Muscle of leg (tissue), 11 donors: ENCODE measurements around the gene LDLRAD4. TPM values are rescaled to one million over a fixed set of nuclear protein-coding genes. Genes with fewer than 3 reads are reported as not detected.
A peak's percentile ranks its signal among the peaks of the same experiment; 100 is the strongest.
"Not testable (repeated sequence)": the region's sequence is repeated elsewhere in the genome, so short reads cannot be mapped to it uniquely, and the experiment has no call there.

ENCODE experiments used
- DNase-seq: peaks from one replicate; pipeline ENCODE4 v3.0.0; 2013
- H3K27ac ChIP-seq: one replicate; pipeline ENCODE4 v1.5.1; 2013; ENCODE audit warnings: mild to moderate bottlenecking, low read length, control low read depth
- H3K27me3 ChIP-seq: one replicate; pipeline ENCODE4 v1.6.1; 2013; ENCODE audit warnings: low read length; ENCODE audit not compliant: control insufficient read depth, insufficient read depth
- H3K36me3 ChIP-seq: one replicate; pipeline ENCODE4 v1.6.1; 2013; ENCODE audit warnings: low read length; ENCODE audit not compliant: control insufficient read depth, insufficient read depth
- H3K4me1 ChIP-seq: one replicate; pipeline ENCODE4 v1.6.1; 2013; ENCODE audit warnings: low read length; ENCODE audit not compliant: control insufficient read depth, insufficient read depth
- H3K4me3 ChIP-seq: one replicate; pipeline ENCODE4 v1.5.1; 2013; ENCODE audit warnings: low read length, control low read depth
- H3K9me3 ChIP-seq: replicated peaks from 2 replicates; pipeline ENCODE4 v1.6.1; 2013; ENCODE audit warnings: low read depth, low read length; ENCODE audit not compliant: control insufficient read depth
- WGBS: methylation state at CpG from one replicate; pipeline ENCODE4 v1.1.5; 2013; ENCODE audit warnings: missing lambda C conversion rate; ENCODE audit not compliant: insufficient coverage; 5-methylcytosine and 5-hydroxymethylcytosine counted together
- polyA plus RNA-seq, 8 donors: library from polyadenylated mRNA; unstranded; fragments of 120-200 nt; gene quantifications; one replicate each; pipeline versions ENCODE4 v1.2.1 to v1.2.3, GENCODE V29; 2013; ENCODE audit warnings: inconsistent platforms in 1 of 8, low replicate concordance in 1 of 8; ENCODE audit not compliant: insufficient read length in 8 of 8, insufficient read depth in 1 of 8
- total RNA-seq: library from RNA; stranded (reverse); fragments of 120-200 nt; gene quantifications from one replicate; pipeline ENCODE4 v1.2.4, GENCODE V29; 2013

LDLRAD4 gene
- total and polyA plus RNA-seq, 9 donors, result 9.0 to 20.8 (median 14.4) TPM

DNA sequence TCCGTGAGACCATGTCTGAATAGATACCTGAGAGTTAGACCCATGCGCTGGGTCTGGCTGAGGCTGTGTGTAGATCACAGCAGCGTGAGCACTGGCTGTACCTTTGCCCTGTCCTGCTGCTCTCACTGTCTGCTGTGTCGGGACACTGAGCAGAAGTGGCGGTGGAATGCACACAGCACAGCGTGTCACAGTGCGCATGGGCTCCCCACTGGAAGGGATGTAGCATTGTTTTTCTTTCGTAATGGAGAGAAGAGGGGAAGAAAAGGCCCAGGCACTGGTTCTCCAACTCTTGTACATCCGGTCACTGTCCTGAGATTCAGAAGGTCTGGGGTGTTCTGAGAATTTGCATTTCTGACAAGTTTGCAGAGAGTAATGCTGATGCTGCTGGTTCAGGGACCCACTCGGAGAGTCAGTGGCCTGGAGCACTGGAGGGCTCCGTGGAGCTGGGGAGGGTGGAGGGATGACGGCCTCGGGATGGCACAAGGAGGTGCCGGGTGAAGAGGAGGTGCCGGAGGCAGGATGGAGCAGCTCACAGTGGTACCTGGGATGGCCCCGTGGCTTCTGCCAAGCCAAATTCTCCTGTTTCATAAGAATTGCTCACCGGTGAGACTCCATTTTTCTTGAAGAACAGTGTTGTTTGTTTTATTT, 252.8 kb downstream of the LDLRAD4 start:
- DNase-seq, result peak; percentile 41
- H3K27ac ChIP-seq, result peak overlapping the region; percentile 37
- H3K4me1 ChIP-seq, result peaks cover 10% of the 10 kb centered on the region
- no peaks in the 10 kb centered on the region for H3K9me3 ChIP-seq
- no peaks in the 10 kb centered on the region for H3K36me3 ChIP-seq
- no peak overlapping the region for H3K4me3 ChIP-seq
- WGBS, result 72% methylated on average over 16 of the region's 17 CpGs
- H3K27me3 ChIP-seq, result no peaks in the 10 kb centered on the region

DNA sequence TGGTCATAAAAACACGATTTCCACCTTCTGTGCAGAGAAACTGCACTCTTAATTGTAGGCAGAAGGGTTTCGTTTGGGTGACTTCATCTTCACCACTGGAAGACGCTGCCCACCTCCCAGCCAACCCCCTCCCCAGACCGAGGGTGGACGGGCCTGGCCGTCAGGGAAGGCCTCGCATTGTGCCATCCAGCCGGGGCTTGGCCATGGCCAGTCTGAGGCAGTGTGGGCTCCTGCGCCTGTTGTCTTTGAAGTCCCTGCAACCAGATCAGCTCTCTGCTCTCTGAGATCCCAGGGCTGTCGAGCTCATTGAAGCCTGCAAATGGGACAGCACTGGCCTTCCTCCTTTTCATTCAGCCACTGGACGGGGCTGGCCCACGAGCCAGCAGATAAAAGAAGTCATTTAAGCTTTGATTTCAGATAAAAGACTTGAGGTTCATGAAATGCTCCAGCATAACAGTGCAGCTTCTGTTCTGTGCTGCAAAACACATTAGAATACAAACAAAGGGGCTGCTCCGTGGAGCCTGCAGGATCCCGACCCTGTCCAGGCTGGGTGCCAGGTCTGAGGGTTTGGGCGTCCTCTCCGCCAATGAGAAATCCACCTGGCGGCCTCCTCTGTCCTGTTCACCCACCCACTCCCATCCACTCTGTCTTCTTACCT, 253.5 kb downstream of the LDLRAD4 start:
- WGBS, result 41% methylated on average over 10 of the region's 17 CpGs
- DNase-seq, result peak; percentile 60
- Histone ChIP-seq H3K4me3 (no peak overlapping the region), H3K27ac (peak overlapping the region; percentile 37), H3K4me1 (peaks cover 12% of the 10 kb centered on the region), H3K27me3 (no peaks in the 10 kb centered on the region), H3K9me3 (no peaks in the 10 kb centered on the region), H3K36me3 (no peaks in the 10 kb centered on the region)

DNA sequence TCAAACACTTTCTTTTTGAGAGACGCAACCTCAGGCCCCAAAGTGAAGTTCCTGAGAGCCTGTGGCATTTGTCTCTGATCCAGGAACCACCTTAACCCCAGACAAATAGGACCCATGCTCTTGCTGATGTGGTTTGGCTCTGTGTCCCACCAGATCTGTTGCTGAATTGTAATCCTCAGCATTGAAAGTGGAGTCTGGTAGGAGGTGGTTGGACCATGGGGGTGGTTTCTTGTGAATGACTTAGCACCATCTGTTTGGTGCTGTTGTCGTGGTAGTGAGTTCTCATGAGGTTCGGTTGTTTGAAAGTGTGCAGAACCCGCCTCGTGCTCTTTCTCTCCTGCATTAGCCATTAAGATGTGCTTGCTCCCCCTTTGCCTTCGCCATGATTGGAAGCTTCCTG, 255.2 kb downstream of the LDLRAD4 start:
- peaks cover 15% of the 10 kb centered on the region for H3K4me1 ChIP-seq
- no peak overlapping the region for H3K4me3 ChIP-seq
- H3K36me3 ChIP-seq, result no peaks in the 10 kb centered on the region
- no CpG with 5 or more reads among the region's 6 CpGs for WGBS
- H3K27ac ChIP-seq, result no peak overlapping the region
- H3K9me3 ChIP-seq, result no peaks in the 10 kb centered on the region
- H3K27me3 ChIP-seq, result no peaks in the 10 kb centered on the region
- DNase-seq, result no peak

DNA sequence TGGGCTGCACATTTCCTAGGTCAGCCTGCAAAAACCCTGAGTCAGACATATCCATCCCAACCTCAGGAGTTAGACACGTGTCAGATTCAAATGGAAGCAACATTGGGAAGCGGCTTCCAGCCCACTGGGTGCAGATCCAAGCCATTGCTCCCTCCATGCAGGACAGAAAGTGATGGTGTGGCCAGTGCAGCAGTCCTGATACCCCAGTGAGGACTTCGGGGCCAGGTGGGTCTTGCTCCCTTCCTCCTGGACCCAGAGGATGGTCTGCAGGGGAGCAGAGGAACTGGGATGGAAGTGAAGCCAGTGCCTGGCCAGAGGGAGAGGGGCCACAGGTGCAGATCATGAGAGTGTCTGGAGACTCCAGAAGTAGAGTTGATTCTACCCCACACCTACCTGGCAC, 255.8 kb downstream of the LDLRAD4 start:
- H3K36me3 ChIP-seq, result no peaks in the 10 kb centered on the region
- H3K4me3 ChIP-seq, result no peak overlapping the region
- DNase-seq, result no peak
- H3K27ac ChIP-seq, result no peak overlapping the region
- no peaks in the 10 kb centered on the region for H3K27me3 ChIP-seq
- peaks cover 15% of the 10 kb centered on the region for H3K4me1 ChIP-seq
- no peaks in the 10 kb centered on the region for H3K9me3 ChIP-seq
- 88% methylated on average over 2 of the region's 3 CpGs for WGBS

DNA sequence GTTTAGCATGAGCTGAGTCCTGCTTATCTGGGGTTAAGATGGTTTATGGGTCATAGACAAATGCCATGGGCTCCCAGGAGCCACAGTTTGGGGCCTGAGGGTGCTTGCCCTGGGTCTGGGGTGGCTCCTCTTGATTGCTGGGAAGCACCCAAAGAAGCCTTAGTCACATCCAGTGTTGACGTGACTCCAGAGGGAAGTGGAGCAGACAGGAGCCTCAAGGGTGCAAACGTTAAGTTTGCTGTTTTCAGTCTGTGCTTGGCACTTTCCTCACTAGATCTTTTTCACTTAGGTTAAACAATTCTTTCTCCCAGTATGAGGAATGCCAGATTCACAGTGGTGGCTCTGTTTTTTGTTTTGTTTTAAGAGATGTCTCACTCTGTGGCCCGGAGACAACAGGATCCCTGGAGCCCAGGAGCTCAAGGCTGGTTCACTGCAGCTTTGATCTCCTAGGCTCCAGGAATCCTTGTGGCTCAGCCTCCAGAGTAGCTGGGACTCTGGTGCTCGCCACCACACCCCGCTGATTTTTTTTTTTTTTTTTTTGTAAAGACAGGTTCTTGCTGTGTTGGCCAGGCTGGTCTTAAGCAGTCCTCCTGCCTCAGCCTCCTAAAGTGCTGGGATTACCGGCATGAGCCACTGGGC, 256.5 kb downstream of the LDLRAD4 start:
- no peaks in the 10 kb centered on the region for H3K36me3 ChIP-seq
- no peaks in the 10 kb centered on the region for H3K27me3 ChIP-seq
- 60% methylated on average over 1 of the region's 6 CpGs for whole genome bisulfite sequencing
- no peak overlapping the region for H3K4me3 ChIP-seq
- no peak for DNase-seq
- H3K4me1 ChIP-seq, result peaks cover 15% of the 10 kb centered on the region
- H3K27ac ChIP-seq, result no peak overlapping the region
- H3K9me3 ChIP-seq, result no peaks in the 10 kb centered on the region

DNA sequence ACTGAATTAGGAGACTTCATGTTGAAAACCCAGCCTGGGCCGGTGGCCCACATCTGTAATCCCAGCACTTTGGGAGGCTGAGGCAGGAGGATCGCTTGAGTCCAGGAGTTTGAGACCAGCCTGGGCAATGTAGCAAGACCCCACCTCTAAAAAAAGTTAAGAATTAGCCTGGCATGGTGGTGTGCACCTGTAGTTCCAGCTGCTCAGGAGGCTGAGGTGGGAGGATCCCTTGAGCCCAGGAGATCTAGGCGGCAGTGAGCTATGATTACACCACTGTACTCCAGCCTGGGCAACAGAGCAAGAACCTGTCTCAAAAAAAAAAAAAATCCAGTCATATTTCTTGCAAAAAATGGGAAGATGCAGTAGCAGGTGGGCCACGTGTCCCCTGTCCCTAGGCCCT, 257.8 kb downstream of the LDLRAD4 start:
- DNase-seq, H3K27ac ChIP-seq, H3K27me3 ChIP-seq, H3K4me3 ChIP-seq, H3K9me3 ChIP-seq, H3K36me3 ChIP-seq, H3K4me1 ChIP-seq: not testable (repeated sequence)
- WGBS, result 88% methylated on average over 2 of the region's 4 CpGs

DNA sequence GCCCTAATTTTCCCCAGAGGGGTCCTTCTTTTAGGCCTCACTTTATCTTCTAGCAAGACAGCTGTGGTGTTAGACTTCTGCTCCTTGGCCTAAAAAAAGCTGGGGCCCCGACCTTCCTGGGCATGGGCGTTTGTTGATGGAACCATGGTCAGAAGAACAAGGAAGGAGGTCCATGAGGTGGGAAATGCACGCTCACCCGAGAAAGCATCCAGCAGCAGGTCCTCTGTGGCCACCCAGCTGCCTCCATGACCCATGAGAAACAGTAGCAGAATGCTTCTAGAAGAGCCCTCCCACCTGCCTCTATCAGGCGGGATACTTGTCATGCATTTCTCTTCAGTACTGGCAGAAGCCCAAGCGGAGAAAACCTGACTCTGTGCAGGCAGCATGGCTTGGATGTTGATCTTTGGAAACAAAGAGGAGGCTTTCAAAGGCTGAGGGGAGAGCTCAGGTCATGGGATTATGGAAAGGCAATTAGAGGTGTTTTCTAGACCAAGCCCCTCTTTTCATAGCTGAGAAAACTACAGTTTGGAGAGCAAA, 258.7 kb downstream of the LDLRAD4 start:
- no peaks in the 10 kb centered on the region for H3K27me3 ChIP-seq
- no peaks in the 10 kb centered on the region for H3K36me3 ChIP-seq
- no peak overlapping the region for H3K4me3 ChIP-seq
- peaks cover 5% of the 10 kb centered on the region for H3K4me1 ChIP-seq
- DNase-seq, result peak; percentile 38
- H3K27ac ChIP-seq, result no peak overlapping the region
- H3K9me3 ChIP-seq, result no peaks in the 10 kb centered on the region
- WGBS, result 70% methylated on average over 5 of the region's 6 CpGs

DNA sequence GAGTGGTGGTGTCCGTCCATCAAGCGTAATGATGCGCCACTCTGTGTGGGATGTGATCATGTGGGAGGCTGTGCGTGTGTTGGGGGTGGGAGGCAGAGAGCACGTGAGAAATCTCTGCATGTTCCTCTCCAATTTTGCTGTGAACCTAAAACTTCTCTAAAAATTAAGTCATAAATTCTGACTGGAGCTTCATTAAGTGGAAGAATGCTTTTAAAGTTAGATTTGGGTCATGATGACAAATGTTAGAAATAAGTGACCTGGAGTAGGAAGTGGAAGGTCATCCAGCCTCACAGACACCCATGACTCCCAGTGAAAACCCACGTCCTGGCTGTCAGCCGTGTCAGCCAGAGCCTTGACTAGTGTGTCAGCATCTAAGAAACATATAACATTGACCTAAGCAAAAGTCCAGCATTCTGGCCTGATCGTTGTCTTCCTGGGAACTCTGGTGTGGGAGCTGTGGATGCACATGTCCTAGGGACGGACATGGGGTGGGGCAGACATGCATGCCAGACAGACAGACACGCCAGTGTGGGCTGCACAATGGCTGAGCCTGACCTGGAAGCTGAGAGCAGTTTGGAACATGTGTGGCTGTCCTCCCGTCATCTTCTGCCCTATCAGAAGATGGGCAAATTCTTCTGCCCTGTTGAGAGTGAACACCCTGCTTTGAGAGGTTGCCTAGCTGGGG, 262.2 kb downstream of the LDLRAD4 start:
- 64% methylated on average over 5 of the region's 11 CpGs for WGBS

DNA sequence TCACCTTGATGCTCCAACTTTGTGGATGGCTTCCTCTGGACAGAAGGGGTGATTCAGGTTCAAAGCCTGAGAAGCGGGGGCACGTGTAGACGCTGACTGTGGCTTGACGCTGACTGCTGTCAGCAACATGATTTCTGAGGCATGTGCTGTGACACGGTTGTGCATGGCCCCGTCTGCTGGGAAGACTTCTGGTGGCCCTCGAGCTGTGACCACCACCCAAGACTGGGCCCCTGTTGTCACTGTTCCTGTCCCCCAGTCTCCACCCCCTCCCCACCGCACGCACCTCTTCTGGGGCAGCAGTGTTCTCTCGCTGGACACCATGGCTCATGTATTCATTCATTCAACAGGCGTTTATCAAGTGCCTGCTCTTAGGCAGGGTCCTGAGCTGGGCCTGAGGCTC, 262.8 kb downstream of the LDLRAD4 start:
- DNase-seq, result no peak
- WGBS, result 83% methylated on average over 9 of the region's 11 CpGs
- no peaks in the 10 kb centered on the region for H3K27me3 ChIP-seq
- peaks cover 5% of the 10 kb centered on the region for H3K4me1 ChIP-seq
- H3K36me3 ChIP-seq, result no peaks in the 10 kb centered on the region
- no peak overlapping the region for H3K4me3 ChIP-seq
- H3K27ac ChIP-seq, result no peak overlapping the region
- H3K9me3 ChIP-seq, result no peaks in the 10 kb centered on the region

More for the DNA sequence above, 262.2 kb downstream of the LDLRAD4 start:
- Histone ChIP-seq H3K9me3 (no peaks in the 10 kb centered on the region), H3K36me3 (no peaks in the 10 kb centered on the region), H3K27ac (no peak overlapping the region), H3K4me3 (no peak overlapping the region), H3K4me1 (peaks cover 5% of the 10 kb centered on the region), H3K27me3 (no peaks in the 10 kb centered on the region)
- no peak for DNase-seq
